GM12878 (cell line): Measurements from ENCODE around the gene NPY2R. TPM values are rescaled to one million over a fixed set of nuclear protein-coding genes. Genes with fewer than 3 reads are reported as not detected.

Experiments
- ATAC-seq: fragments of 200-7000 bp; cut with Tn5 transposase; 3 replicates; pipeline ENCODE4 v1.9.1; 2020; ENCODE audit warnings: mild to moderate bottlenecking, moderate library complexity
- BruUV-seq: library from RNA; stranded (reverse); fragments of 400-500 nt; replicated peaks from 2 replicates; lab custom pipeline; 2021; lab: Mats Ljungman, UMichigan
- CTCF ChIA-PET: fragments of 300-600 bp; sonication (Branson Sonifier 250); formaldehyde crosslinking; extraction: SDS; loops from one replicate; lab custom pipeline; 2021; ENCODE audit warnings: inconsistent platforms; lab: Yijun Ruan, JAX
- POLR2A ChIA-PET: fragments of 350-600 bp; formaldehyde crosslinking; extraction: SDS; loops from one replicate; lab custom pipeline; 2021; ENCODE audit warnings: inconsistent platforms; lab: Charles Lee
- RAD21 ChIA-PET: fragments of 300-600 bp; sonication (Branson Sonifier 250); formaldehyde crosslinking; loops from one replicate; lab custom pipeline; 2023; ENCODE audit warnings: antibody characterized with exemption; ENCODE audit not compliant: unreplicated experiment; lab: Charles Lee
- SMC1A ChIA-PET: fragments of 300-600 bp; sonication (Branson Sonifier 250); formaldehyde crosslinking; loops from one replicate; lab custom pipeline; 2023; ENCODE audit not compliant: unreplicated experiment, uncharacterized antibody; lab: Charles Lee
- DNase-seq: peaks from one replicate; pipeline ENCODE4 v3.0.0-alpha.2; 2011; ENCODE audit warnings: low read depth, low spot score
- FAIRE-seq: peaks from 3 replicates; lab custom pipeline; 2011; peaks lifted over from hg19 to GRCh38; lab: Jason Lieb, UNC
- H2AFZ ChIP-seq: 2 replicates; pipeline ENCODE4 v1.6.0; 2011; ENCODE audit warnings: low read depth, low read length, control low read depth; ENCODE audit not compliant: control insufficient read depth
- H3K27ac ChIP-seq: 2 replicates; pipeline ENCODE4 v1.5.1; 2011; ENCODE audit warnings: control low read depth; ENCODE audit not compliant: control insufficient read depth, insufficient read depth
- H3K27me3 ChIP-seq, 2 experiments: replicated peaks in 1 of 2; 2 replicates each; pipeline versions ENCODE4 v1.6.0 to v1.6.1; 2011; ENCODE audit warnings: low read length in 1 of 2; ENCODE audit not compliant: control insufficient read depth in 2 of 2, insufficient read depth in 2 of 2
- H3K36me3 ChIP-seq, 2 experiments: 2 replicates each; pipeline ENCODE4 v1.5.1; 2011; ENCODE audit warnings: low read length in 1 of 2; ENCODE audit not compliant: control insufficient read depth in 2 of 2, insufficient read depth in 2 of 2
- H3K4me1 ChIP-seq: 2 replicates; pipeline ENCODE4 v1.6.1; 2011; ENCODE audit warnings: mild to moderate bottlenecking, low read length, moderate library complexity, mixed read lengths; ENCODE audit not compliant: control insufficient read depth, insufficient read depth
- H3K4me2 ChIP-seq: 2 replicates; pipeline ENCODE4 v1.6.0; 2011; ENCODE audit warnings: control low read depth; ENCODE audit not compliant: control insufficient read depth, insufficient read depth
- H3K4me3 ChIP-seq: fragments of 200-600 bp; sonication (generic); 2 replicates; pipeline ENCODE4 v1.5.1; 2016
- H3K79me2 ChIP-seq: 2 replicates; pipeline ENCODE4 v1.6.0; 2011; ENCODE audit warnings: low read length; ENCODE audit not compliant: control insufficient read depth, insufficient read depth
- H3K9ac ChIP-seq: 2 replicates; pipeline ENCODE4 v1.8.0; 2011; ENCODE audit warnings: low read length, control low read depth, mixed read lengths; ENCODE audit not compliant: control insufficient read depth, insufficient read depth
- H3K9me3 ChIP-seq: replicated peaks from 3 replicates; pipeline ENCODE4 v1.5.1; 2011; ENCODE audit warnings: mild to moderate bottlenecking, low read length; ENCODE audit not compliant: control insufficient read depth, insufficient read depth
- H4K20me1 ChIP-seq: 2 replicates; pipeline ENCODE4 v1.6.0; 2011; ENCODE audit not compliant: control insufficient read depth, insufficient read depth
- ATF3 ChIP-seq: IDR thresholded peaks from 2 replicates; pipeline ENCODE4 v1.6.1; 2011; ENCODE audit warnings: low read depth, mild to moderate bottlenecking, low read length, moderate library complexity, borderline replicate concordance; ENCODE audit errors: extremely low read depth
- ATF7 ChIP-seq: fragments of 450-650 bp; IDR thresholded peaks from 2 replicates; pipeline ENCODE4 v1.6.1; 2016; ENCODE audit warnings: low read depth, mild to moderate bottlenecking
- BHLHE40 ChIP-seq, 2 experiments: fragments of 450-650 bp in 1 of 2; IDR thresholded peaks; 2 replicates each; pipeline ENCODE4 v1.6.1; 2011 to 2017; ENCODE audit warnings: low read depth in 2 of 2, borderline replicate concordance in 1 of 2, improper control_type of control experiment in 1 of 2, low read length in 1 of 2, mild to moderate bottlenecking in 1 of 2
- CEBPB ChIP-seq, 2 experiments: fragments of 150-350 bp in 1 of 2; IDR thresholded peaks; 2 replicates each; pipeline ENCODE4 v1.6.1; 2012 to 2014; ENCODE audit warnings: low read depth in 2 of 2, low read length in 2 of 2, borderline replicate concordance in 1 of 2, inconsistent platforms in 1 of 2
- CHD4 ChIP-seq: fragments of 200-600 bp; sonication (generic); IDR thresholded peaks from 2 replicates; pipeline ENCODE4 v1.6.1; 2016; ENCODE audit warnings: mild to moderate bottlenecking
- E2F4 ChIP-seq: IDR thresholded peaks from 2 replicates; pipeline ENCODE4 v1.6.1; 2012; ENCODE audit warnings: low read depth, low read length, improper control_type of control experiment
- ELK1 ChIP-seq: IDR thresholded peaks from 2 replicates; pipeline ENCODE4 v1.6.1; 2012; ENCODE audit warnings: low read depth, low read length, improper control_type of control experiment
- FOXK2 ChIP-seq: fragments of 450-650 bp; IDR thresholded peaks from 2 replicates; pipeline ENCODE4 v1.6.1; 2017; ENCODE audit warnings: mild to moderate bottlenecking, moderate library complexity
- HCFC1 ChIP-seq: fragments of 150-350 bp; IDR thresholded peaks from 2 replicates; pipeline ENCODE4 v1.6.1; 2014; ENCODE audit warnings: low read length
- HDAC2 ChIP-seq: fragments of 200-600 bp; sonication (generic); IDR thresholded peaks from 2 replicates; pipeline ENCODE4 v1.6.1; 2017
- IKZF1 ChIP-seq: fragments of 450-650 bp; conservative IDR thresholded peaks from 2 replicates; pipeline ENCODE4 v1.6.1; 2017; ENCODE audit warnings: antibody characterized with exemption, mild to moderate bottlenecking
- JUND ChIP-seq: IDR thresholded peaks from 2 replicates; pipeline ENCODE4 v1.6.1; 2012; ENCODE audit warnings: low read depth, mild to moderate bottlenecking, low read length, improper control_type of control experiment, moderate library complexity
- NR2C1 ChIP-seq: fragments of 450-650 bp; IDR thresholded peaks from 2 replicates; pipeline ENCODE4 v1.6.1; 2017; ENCODE audit warnings: antibody characterized with exemption, mild to moderate bottlenecking, moderate library complexity
- TCF3 ChIP-seq: IDR thresholded peaks from 2 replicates; pipeline ENCODE4 v1.6.1; 2012; ENCODE audit warnings: low read depth, mild to moderate bottlenecking, low read length, borderline replicate concordance; ENCODE audit not compliant: insufficient read depth
- WRNIP1 ChIP-seq: IDR thresholded peaks from 2 replicates; pipeline ENCODE4 v1.6.1; 2011; ENCODE audit warnings: low read depth, low read length, improper control_type of control experiment, borderline replicate concordance
- WGBS: methylation state at CpG from one replicate; pipeline ENCODE4 v1.1.6; 2016; ENCODE audit warnings: low lambda C conversion rate; ENCODE audit not compliant: insufficient replicate concordance, insufficient coverage; ENCODE audit errors: missing lambda C conversion rate; 5-methylcytosine and 5-hydroxymethylcytosine counted together
- in situ Hi-C: fragments of 300-500 bp; cut with MboI; formaldehyde crosslinking; loops from 9 replicates; pipeline ENCODE4 v1.14.3; 2018; ENCODE audit warnings: mixed read lengths
- intact Hi-C: fragments of 100-400 bp; cut with micrococcal nuclease; formaldehyde crosslinking; loops from one replicate; pipeline ENCODE4 v1.14.2; 2022; ENCODE audit not compliant: unreplicated experiment
- polyA plus RNA-seq, 11 experiments: library from polyadenylated mRNA; depleted of rRNA in 4 of 11; unstranded in 6 of 11; stranded (reverse) in 5 of 11; fragments of >200 nt; fragmentation: Nextera tagmentation in 4 of 11; fragmentation: Illumina TruSeq in 1 of 11; extraction: Ambion mirVana in 4 of 11; extraction: Trizol in 1 of 11; gene quantifications; 1 replicate in 1 of 11; 2 replicates in 10 of 11; pipeline versions ENCODE4 v1.2.1 to v1.2.3, GENCODE V29; 2011 to 2016; ENCODE audit warnings: inconsistent platforms in 2 of 11, missing spikeins in 2 of 11, low read depth in 1 of 11
- total RNA-seq, 4 experiments: library from RNA; depleted of rRNA in 3 of 4; stranded (reverse); fragments of >200 nt in 3 of 4; fragmentation: Illumina TruSeq in 1 of 4; extraction: Trizol in 1 of 4; gene quantifications; 2 replicates each; pipeline versions ENCODE4 v1.2.1 to v1.2.3, GENCODE V29; 2013 to 2021

Gene NPY2R
- total and polyA plus RNA-seq, 10 of the 15 experiments (the other 5 are each of a cell fraction or from before 2014, with no cell fraction given) = not detected

- no peak overlapping the region for H3K27ac ChIP-seq
- ChIA-PET CTCF (no interaction called here), SMC1A (no interaction called here)
- WGBS = 0% methylated on average over 1 of the region's 1 CpG
- TF ChIP-seq ATF3 = no peak
- no peak for TF ChIP-seq TCF3
- TF ChIP-seq BHLHE40 (IDR thresholded peaks at IDR 0.05; ENCODE audit: borderline replicate concordance in 1 of 2, low read depth in 2 of 2, low read length in 1 of 2) = no peak
- no peak for TF ChIP-seq ATF7
- TF ChIP-seq NR2C1 = no peak
- no peak for TF ChIP-seq FOXK2
- TF ChIP-seq HDAC2 = no peak
- TF ChIP-seq CHD4 = no peak
- TF ChIP-seq HCFC1 = no peak
- no peak for TF ChIP-seq E2F4
- TF ChIP-seq ELK1 = no peak
- TF ChIP-seq WRNIP1 = no peak
- no peak for TF ChIP-seq JUND
- TF ChIP-seq IKZF1 = no peak
- no peak for TF ChIP-seq CEBPB (IDR thresholded peaks at IDR 0.05; ENCODE audit: borderline replicate concordance in 1 of 2, low read depth in 2 of 2, low read length in 2 of 2)
- TF ChIP-seq, all 136 proteins: peak for 0
- ChIA-PET RAD21 (no interaction called here), POLR2A (no interaction called here)
- in situ Hi-C loops = no loop called here
- Histone ChIP-seq H3K9me3 (no peaks in the 10 kb centered on the region), H3K79me2 (no peaks in the 10 kb centered on the region), H3K9ac (no peak overlapping the region), H3K4me3 (no peak overlapping the region), H3K36me3 (no peaks in the 10 kb centered on the region), H3K4me1 (no peaks in the 10 kb centered on the region), H3K27me3 (no peaks in the 10 kb centered on the region), H4K20me1 (no peaks in the 10 kb centered on the region), H3K4me2 (no peak overlapping the region), H2AFZ (no peak overlapping the region)
- FAIRE-seq (no peak), DNase-seq (no peak), ATAC-seq (no peak)
- BruUV-seq = no TSS peak
- intact Hi-C loops = no loop called here
Observed at GRCh38 chr4:155252327-155252726, 43.9 kb downstream of the NPY2R start.
